T1000 (cell line): ENCODE measurements around the gene GPNMB.
A peak's percentile ranks its signal among the peaks of the same experiment; 100 is the strongest.

Source experiments
- DNase-seq: peaks from one replicate; lab custom pipeline; 2025; ENCODE audit warnings: mixed read lengths; lab: John Stamatoyannopoulos, UW

Gene GPNMB

GRCh38 chr7:23272275-23272674 lies 25.7 kb downstream of the GPNMB start:
- DNase-seq: no peak

DNA sequence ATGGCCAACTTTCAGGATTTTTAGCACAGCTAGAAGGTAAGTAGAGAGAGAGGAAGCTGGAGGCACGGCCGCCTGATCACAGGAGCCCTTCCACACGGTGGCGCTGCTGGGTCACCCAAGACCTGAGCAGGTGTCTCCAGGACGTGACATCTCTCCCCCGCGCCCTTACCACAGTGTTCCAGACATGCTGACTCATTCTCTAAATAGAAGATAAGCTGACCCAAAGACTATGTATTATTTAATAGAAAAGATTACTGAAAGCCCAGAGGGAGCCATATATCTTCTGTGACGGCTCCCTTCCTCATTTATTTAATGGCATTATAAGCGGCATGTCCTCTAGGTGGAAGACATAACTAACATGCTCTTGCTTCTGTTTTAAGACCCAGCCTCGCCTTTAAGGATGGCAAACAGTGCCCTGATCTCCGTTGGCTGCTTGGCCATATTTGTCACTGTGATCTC lies 26.6 kb downstream of the GPNMB start:
- peak; percentile 81 for DNase-seq

DNA sequence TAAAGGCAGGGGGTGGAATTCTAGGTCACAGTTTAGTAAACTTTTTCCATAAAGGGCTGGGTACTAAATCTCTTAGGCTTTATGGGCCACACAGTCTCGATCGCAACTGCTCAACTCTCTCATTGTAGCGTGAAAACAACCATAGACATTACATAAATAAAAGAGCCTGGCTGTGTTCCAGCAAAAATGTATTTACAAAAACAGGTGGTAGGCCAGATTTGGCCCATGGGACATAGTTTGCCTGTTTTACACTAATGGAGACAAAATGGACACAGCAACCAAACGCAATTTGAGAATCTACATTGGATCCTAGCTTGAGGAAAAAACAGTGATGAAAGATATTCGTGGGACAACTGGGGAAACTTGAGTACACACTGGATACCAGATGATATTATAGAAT lies 29.3 kb downstream of the GPNMB start:
- no peak for DNase-seq

GRCh38 chr7:23276376-23276775 lies 29.8 kb downstream of the GPNMB start:
- no peak for DNase-seq

DNA sequence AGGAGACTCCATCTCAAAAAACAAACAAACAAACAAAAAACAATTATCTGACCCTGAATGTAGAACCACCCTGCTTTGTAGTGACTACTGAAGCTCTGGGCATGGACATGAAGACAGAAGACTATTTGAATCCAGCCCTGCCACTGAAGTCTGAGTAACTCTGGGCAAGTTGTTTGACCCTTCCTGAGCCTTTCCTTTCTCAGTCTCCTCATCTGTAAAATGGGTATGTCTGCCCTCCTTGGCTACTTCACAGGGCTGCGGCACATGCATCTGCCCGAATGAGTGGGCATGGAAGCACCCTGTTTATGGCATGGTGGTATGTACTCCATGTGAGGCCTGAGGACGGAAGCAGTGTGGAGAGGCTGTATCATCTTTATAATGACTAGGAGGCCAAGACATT lies 30.4 kb downstream of the GPNMB start:
- DNase-seq: no peak

DNA sequence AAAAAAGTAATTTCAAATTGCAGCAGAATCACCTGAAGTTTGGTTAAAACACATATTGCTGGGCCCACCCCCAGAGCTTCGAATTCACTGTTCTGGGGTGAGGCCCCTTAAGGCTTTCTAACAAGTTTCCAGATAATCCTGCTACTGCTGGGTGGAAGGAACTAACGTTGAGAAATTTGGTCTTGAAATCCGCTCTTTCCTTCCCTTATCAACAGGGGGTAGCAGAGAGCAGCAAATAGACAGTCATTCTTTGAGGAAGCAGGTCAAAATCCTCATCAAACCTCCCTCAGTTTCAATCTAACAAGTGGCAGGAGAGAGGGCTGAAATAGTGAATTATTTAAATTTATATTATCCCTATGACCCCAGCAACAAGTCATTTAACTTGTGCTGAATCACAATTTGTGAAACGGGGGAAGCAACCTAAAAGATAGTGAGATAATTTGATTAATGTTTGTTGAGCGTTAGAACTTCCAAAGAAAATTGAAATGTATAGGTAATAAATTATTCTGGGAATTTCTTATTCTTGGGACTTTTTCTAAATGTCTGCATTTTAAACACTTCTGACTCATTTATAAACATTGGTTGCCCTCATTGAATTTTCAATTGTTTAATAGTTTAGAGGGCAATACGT lies 30.9 kb downstream of the GPNMB start:
- DNase-seq: peak; percentile 26

- DNase-seq: no peak
Observed at GRCh38 chr7:23279819-23280525, 33.4 kb downstream of the GPNMB start.

GRCh38 chr7:23283086-23283485 lies 36.5 kb downstream of the GPNMB start:
- no peak for DNase-seq

DNA sequence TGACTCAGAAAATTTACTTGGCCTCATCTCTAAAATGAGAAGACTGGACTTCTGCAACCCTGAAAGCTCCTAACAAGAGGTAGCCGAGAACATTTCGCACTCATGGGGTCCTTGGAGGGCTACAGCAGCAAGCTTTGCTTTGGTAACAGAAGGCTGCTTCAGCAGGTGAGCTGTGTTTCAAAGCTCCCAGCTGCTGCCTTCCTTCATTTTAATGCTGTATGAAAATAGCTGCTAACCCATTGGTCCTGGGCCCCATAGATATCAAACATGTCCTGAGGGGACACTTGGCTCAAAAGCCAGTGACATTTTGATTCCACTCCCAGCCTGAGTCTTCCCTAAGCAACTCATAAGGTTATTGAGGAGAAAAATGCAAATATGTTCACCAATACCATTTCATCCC lies 38.3 kb downstream of the GPNMB start:
- DNase-seq: no peak

- DNase-seq: no peak
Observed at GRCh38 chr7:23285657-23286646, 39.4 kb downstream of the GPNMB start.

- DNase-seq: no peak
Observed at GRCh38 chr7:23287612-23288011, 41.0 kb downstream of the GPNMB start.

DNA sequence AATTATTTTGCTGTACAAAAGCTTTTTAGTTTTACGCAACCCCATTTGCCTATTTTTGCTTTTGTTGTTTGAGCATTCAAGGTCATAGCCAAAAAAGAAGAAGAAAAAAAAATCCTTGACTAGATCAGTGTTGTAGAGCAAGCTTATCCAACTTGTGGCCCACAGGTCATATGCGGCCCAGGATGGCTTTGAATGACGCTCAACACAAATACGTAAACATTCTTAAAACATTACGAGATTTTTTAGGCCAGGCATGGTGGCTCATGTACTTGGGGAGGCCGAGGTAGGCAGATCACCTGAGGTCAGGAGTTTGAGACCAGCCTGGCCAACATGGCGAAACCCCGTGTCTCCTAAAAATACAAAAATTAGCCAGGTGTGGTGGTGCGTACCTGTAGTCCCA lies 44.4 kb downstream of the GPNMB start:
- DNase-seq: no peak

GRCh38 chr7:23291957-23292560 lies 45.5 kb downstream of the GPNMB start:
- DNase-seq: no peak

DNA sequence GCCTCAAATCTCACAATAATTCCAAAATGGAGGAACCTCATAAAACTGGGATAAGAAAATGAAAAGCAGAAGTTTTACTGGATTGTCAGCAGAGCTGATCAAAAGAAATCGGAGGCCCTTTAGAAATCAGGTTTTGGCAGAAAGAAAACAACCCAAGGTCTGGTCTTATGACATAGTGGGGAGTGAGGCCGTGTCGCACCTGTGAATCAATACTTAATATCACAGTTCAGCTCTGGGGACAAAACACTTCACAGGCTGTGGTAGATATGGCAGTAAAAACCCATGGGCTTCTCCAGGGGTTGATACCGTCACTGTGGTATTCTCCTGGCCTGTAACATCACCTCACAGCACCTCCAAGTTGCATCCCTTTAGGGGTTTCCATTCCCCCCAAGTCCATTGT lies 46.0 kb downstream of the GPNMB start:
- no peak for DNase-seq

- DNase-seq: no peak
Observed at GRCh38 chr7:23293500-23294073, 47.0 kb downstream of the GPNMB start.

DNA sequence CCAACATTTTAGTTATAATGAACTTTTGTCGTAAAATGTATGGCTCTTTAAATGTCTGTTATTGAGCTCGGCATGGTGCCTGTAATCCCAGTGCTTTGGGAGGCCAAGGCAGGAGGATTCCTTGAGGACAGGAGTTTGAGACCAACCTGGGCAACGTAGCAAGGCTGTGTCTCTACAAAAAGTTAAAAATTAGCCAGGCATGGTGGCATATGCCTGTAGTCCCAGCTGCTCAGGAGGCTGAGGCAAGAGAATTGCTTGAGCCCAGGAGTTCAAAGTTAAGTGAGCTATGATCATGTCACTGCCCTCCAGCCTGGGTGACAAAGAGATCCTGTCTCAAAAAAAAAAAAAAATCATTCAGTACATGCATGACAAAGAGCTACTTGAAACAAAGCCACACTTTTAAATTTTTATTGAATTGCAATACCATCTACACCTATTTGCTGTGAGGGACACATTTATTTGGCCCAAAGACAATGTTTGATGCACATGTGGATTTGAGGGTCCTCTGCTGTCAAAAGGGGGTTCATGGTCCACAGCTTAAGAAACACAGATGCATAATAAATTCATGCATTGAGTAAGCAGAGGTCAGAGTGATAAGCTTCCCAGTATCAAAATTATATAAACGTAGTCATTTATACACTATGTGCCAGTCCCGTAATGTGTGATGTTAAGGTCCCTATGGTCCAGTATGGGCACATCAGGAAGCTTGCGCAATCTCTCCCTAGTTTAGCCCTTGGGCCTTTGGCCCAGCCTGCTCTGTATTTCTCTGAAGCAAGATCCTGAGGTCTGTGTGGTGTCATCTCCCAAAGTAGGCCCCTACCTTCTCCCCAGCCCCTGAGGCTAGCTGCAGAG lies 48.2 kb downstream of the GPNMB start:
- DNase-seq: no peak

GRCh38 chr7:23295401-23295697 lies 48.8 kb downstream of the GPNMB start:
- DNase-seq: no peak

DNA sequence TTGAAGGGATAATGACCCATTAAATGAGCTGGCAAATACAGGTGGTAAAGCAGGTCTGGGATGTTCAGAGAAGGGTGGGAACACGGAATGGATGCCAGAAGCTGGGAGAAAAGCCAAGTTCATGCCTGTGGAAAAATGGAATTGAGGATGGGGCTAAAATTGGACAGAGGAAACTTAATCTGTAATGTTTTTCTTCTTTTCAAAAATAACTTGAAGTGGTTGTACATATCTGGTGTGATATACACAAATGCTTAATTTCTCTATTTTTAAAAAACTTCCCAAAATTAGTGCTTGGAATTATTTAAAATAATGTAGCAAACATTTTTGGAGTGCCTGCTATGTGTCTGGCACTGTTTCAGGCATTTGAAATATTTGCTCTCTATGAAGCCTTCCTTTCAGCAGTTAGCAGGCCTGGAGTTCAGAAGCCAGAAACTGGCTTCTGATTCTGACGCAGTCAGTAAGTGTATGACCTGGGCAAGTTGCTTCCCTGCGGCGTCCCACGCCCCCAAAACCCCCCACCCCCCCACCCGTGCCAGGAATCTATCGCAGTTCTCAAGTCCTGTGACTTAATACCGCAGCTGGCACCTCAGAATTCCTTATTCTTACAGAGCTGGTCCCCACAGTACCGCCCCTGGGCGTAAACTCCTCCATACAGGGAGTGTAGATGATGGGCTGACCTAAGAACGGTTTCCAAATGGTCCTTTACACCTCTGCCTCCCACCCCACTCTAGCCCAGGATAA lies 51.7 kb downstream of the GPNMB start:
- DNase-seq: no peak

DNA sequence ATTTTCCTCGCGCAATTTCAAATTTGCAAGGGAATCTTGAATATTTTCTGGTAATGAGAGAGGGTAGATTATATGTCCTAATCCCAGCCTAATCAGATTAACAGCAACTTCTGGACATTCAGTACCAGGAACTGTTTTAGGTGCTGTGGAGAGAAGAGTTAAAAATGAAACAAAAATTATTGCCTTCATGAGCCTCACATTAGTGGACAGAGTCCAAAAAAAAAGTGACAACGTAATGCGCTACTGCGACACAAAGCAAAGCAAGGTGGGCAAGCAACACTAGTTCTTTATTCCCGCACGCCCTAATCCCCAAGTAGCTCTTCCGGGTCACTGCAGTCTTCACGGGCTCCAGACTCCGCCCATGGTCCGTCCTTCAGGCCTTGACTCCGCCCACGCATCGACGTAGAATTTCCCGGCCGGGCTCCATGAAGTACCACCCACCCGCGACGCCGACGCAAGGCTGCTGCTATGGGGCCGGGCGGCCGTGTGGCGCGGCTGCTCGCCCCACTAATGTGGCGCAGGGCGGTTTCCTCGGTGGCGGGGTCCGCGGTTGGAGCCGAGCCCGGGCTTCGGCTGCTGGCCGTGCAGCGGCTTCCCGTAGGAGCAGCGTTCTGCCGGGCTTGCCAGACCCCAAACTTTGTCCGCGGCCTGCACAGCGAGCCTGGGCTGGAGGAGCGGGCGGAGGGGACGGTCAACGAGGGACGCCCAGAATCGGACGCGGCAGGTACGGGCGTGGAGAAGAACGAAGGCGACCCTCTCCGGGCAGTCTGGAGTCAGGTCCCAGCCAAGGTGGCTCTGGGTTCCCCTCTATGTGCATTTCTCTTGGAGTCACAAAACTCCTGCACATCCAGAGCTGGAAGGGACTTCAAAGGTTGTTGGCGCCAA lies 52.6 kb downstream of the GPNMB start, which contains the start of gene MALSU1:
Gene MALSU1, plus strand, starts transcription at position 455 of the 885 bp plus-strand sequence. Its CDS starts 14 bp downstream, at position 469.
- DNase-seq: peak; percentile 86
